Gastroesophageal sphincter (tissue), 4 donors: ENCODE measurements around the gene IFNL1. TPM values are rescaled to one million over a fixed set of nuclear protein-coding genes. Genes with fewer than 3 reads are reported as not detected.
"Not testable (repeated sequence)": the region's sequence is repeated elsewhere in the genome, so short reads cannot be mapped to it uniquely, and the experiment has no call there.

ENCODE experiments used
- ATAC-seq: fragments of 150-250 bp; one replicate; pipeline ENCODE4 v1.9.1; 2016; ENCODE audit warnings: mild to moderate bottlenecking, moderate library complexity
- H3K27ac ChIP-seq, 4 donors: fragments of 200-600 bp; sonication (generic) in 3 of 4; 1 replicate in 3 of 4; 2 replicates in 1 of 4; pipeline ENCODE4 v1.5.1; 2016 to 2019
- H3K27me3 ChIP-seq: fragments of 200-600 bp; sonication (generic); one replicate; pipeline ENCODE4 v1.5.1; 2019
- H3K36me3 ChIP-seq, 2 donors: fragments of 200-600 bp; sonication (generic); one replicate each; pipeline ENCODE4 v1.5.1; 2019; ENCODE audit warnings: control low read depth in 1 of 2
- H3K4me1 ChIP-seq, 3 donors: fragments of 200-600 bp; sonication (generic); 1 replicate in 2 of 3; 2 replicates in 1 of 3; pipeline ENCODE4 v1.5.1; 2016 to 2019; ENCODE audit warnings: control low read depth in 2 of 3
- H3K4me3 ChIP-seq, 2 donors: fragments of 200-600 bp; sonication (generic); one replicate each; pipeline ENCODE4 v1.5.1; 2019; ENCODE audit warnings: mild to moderate bottlenecking in 1 of 2, moderate library complexity in 1 of 2
- H3K9me3 ChIP-seq, 3 donors: fragments of 200-600 bp; sonication (generic); one replicate each; pipeline ENCODE4 v1.5.1; 2017 to 2019; ENCODE audit warnings: control low read depth in 2 of 3
- EP300 ChIP-seq: sonication (generic); formaldehyde crosslinking; IDR thresholded peaks from one replicate; pipeline ENCODE4 v1.6.1; 2017; ENCODE audit warnings: antibody characterized with exemption, mild to moderate bottlenecking
- POLR2A ChIP-seq, 2 donors: fragments of 450-650 bp; IDR thresholded peaks; one replicate each; pipeline ENCODE4 v1.6.1; 2017; ENCODE audit warnings: antibody characterized with exemption in 2 of 2, mild to moderate bottlenecking in 2 of 2, moderate library complexity in 1 of 2
- POLR2AphosphoS5 ChIP-seq: sonication (generic); formaldehyde crosslinking; IDR thresholded peaks from one replicate; pipeline ENCODE4 v1.6.1; 2017; ENCODE audit warnings: antibody characterized with exemption
- WGBS, 2 donors: methylation state at CpG; one replicate each; pipeline ENCODE4 v1.1.5; 2018; ENCODE audit warnings: low coverage in 1 of 2; 5-methylcytosine and 5-hydroxymethylcytosine counted together
- total RNA-seq, 4 donors: library from RNA; depleted of rRNA; stranded (reverse); fragments of >200 nt; gene quantifications; one replicate each; pipeline ENCODE4 v1.1.0, GENCODE V29; 2016
- TF ChIP-seq, protein P1 (sequence below), 4 experiments: fragments of 200-600 bp in 2 of 4; fragments of 450-650 bp in 2 of 4; sonication (generic) in 1 of 4; IDR thresholded peaks; one replicate each; pipeline ENCODE4 v1.5.1; 2017 to 2019; ENCODE audit warnings: antibody characterized with exemption in 4 of 4, mild to moderate bottlenecking in 2 of 4, moderate library complexity in 2 of 4

IFNL1 gene
- total RNA-seq, 4 donors from 2014 or later, result not detected

- Histone ChIP-seq H3K4me3 (no peak overlapping the region), H3K27ac (peak overlapping the region in 3 of 4 donors; percentile 41 to 69 (median 53)), H3K9me3 (no peaks in the 10 kb centered on the region), H3K4me1 (peaks cover 0 to 12% (median 5%) of the 10 kb centered on the region in 3 donors), H3K36me3 (no peaks in the 10 kb centered on the region), H3K27me3 (no peaks in the 10 kb centered on the region)
- TF ChIP-seq EP300 (no peak), POLR2AphosphoS5 (no peak), POLR2A (IDR thresholded peaks at IDR 0.05) (no peak)
- TF ChIP-seq, protein P1, sequence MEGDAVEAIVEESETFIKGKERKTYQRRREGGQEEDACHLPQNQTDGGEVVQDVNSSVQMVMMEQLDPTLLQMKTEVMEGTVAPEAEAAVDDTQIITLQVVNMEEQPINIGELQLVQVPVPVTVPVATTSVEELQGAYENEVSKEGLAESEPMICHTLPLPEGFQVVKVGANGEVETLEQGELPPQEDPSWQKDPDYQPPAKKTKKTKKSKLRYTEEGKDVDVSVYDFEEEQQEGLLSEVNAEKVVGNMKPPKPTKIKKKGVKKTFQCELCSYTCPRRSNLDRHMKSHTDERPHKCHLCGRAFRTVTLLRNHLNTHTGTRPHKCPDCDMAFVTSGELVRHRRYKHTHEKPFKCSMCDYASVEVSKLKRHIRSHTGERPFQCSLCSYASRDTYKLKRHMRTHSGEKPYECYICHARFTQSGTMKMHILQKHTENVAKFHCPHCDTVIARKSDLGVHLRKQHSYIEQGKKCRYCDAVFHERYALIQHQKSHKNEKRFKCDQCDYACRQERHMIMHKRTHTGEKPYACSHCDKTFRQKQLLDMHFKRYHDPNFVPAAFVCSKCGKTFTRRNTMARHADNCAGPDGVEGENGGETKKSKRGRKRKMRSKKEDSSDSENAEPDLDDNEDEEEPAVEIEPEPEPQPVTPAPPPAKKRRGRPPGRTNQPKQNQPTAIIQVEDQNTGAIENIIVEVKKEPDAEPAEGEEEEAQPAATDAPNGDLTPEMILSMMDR (IDR thresholded peaks at IDR 0.05), result no peak
- ATAC-seq, result no peak
- WGBS, 2 donors, result 57 to 63% methylated on average over 3 of the region's 3 CpGs
Observed at GRCh38 chr19:39336483-39336882, 40.3 kb downstream of the IFNL1 start.

DNA sequence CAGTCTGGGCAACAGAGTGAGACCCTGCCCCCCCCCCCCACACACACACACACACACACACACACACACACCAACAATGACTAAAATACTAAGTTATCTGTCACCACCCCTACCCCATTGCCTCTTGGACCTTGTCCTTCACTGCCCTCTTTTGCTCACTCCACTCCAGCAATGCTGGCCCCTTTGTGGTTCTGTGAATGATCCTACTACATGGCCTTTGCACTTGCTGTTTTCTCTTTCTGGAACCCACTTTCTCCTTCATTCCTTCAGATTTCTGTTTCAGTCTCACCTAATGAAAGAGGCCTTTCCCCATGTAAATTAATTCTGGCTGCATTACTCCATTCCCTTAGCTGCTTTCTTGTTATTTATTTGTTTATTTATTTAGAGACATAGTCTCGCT is 43.5 kb downstream of the IFNL1 start:
- no peaks in the 10 kb centered on the region for H3K27me3 ChIP-seq
- H3K4me1 ChIP-seq, result peaks cover 0 to 32% (median 17%) of the 10 kb centered on the region in 3 donors
- no peaks in the 10 kb centered on the region for H3K9me3 ChIP-seq
- no peak for ATAC-seq
- no peak overlapping the region for H3K4me3 ChIP-seq
- 100% methylated on average over 1 of the region's 1 CpG; no CpG with 5 or more reads in 1 of the 2 donors for WGBS, 2 donors
- H3K27ac ChIP-seq, result no peak overlapping the region
- no peaks in the 10 kb centered on the region for H3K36me3 ChIP-seq
- no peak for TF ChIP-seq POLR2A (IDR thresholded peaks at IDR 0.05)
- TF ChIP-seq POLR2AphosphoS5, result no peak
- TF ChIP-seq, protein P1 (IDR thresholded peaks at IDR 0.05), result no peak
- TF ChIP-seq EP300, result no peak

DNA sequence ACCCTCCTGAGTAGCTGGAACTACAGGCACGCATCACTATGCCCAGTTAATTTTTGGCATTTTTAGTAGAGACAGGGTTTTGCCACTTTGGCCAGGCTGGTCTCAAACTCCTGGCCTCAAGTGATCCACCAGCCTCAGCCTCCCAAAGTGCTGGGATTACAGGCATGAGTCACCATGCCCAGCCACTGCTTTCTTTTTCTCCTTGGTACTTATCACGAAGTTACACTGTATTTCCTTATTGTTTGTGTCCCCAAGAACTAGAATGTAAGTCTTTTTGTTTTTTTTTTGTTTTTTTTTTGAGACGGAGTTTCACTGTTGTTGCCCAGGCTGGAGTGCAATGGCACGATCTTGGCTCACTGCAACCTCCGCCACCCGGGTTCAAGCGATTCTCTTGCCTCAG is 43.9 kb downstream of the IFNL1 start:
- H3K4me1 ChIP-seq, result peaks cover 0 to 37% (median 22%) of the 10 kb centered on the region in 3 donors
- H3K9me3 ChIP-seq, ATAC-seq, H3K27me3 ChIP-seq, H3K36me3 ChIP-seq, H3K27ac ChIP-seq, H3K4me3 ChIP-seq: not testable (repeated sequence)
- WGBS, 2 donors, result 84 to 86% methylated on average over 1 to 5 of the region's 7 CpGs

GRCh38 chr19:39341129-39341718 is 45.0 kb downstream of the IFNL1 start:
- Histone ChIP-seq H3K27ac (peak overlapping the region; percentile 2 to 93 (median 86)), H3K4me1 (peaks cover 0 to 47% (median 31%) of the 10 kb centered on the region in 3 donors), H3K36me3 (peaks cover 0 to 5% of the 10 kb centered on the region in 2 donors), H3K4me3 (peak overlapping the region; percentile 37 to 68), H3K9me3 (no peaks in the 10 kb centered on the region), H3K27me3 (no peaks in the 10 kb centered on the region)
- TF ChIP-seq POLR2AphosphoS5, result no peak
- 0 to 6% methylated on average over 12 to 13 of the region's 17 CpGs for whole genome bisulfite sequencing, 2 donors
- ATAC-seq, result no peak

- 0% methylated on average over 3 of the region's 105 CpGs; no CpG with 5 or more reads in 1 of the 2 donors for WGBS, 2 donors
- H3K36me3 ChIP-seq, result peaks cover 0 to 7% of the 10 kb centered on the region in 2 donors
- no peaks in the 10 kb centered on the region for H3K9me3 ChIP-seq
- H3K27ac ChIP-seq, result peak within 1 kb of the TSS; percentile 78 to 94 (median 92)
- ATAC-seq, result peak; percentile 97
- TF ChIP-seq EP300, result no peak
- TF ChIP-seq, protein P1 (IDR thresholded peaks at IDR 0.05), result peak in 3 of 4 experiments; percentile 89 to 91 (median 90)
- peak; percentile 86 to 88 for TF ChIP-seq POLR2A (IDR thresholded peaks at IDR 0.05)
- peak; percentile 80 for TF ChIP-seq POLR2AphosphoS5
- peak within 1 kb of the TSS; percentile 89 to 96 for H3K4me3 ChIP-seq
- H3K27me3 ChIP-seq, result no peaks in the 10 kb centered on the region
- H3K4me1 ChIP-seq, result peaks cover 0 to 55% (median 31%) of the 10 kb centered on the region in 3 donors
Observed at GRCh38 chr19:39341719-39342604, 45.8 kb downstream of the IFNL1 start, which contains the start of gene SAMD4B. Gene SAMD4B (plus strand): TSS chr19:39342421. CDS start chr19:39356894, 14,473 bp downstream.
